ENCODE data around the gene ZNHIT1. TPM values are rescaled to one million over a fixed set of nuclear protein-coding genes. Genes with fewer than 3 reads are reported as not detected.

ZNHIT1 gene
- polyA plus RNA-seq, 1 of the 3 experiments (the other 2 are of a cell fraction) = 101 TPM

GRCh38 chr7:101200504-101200861 lies 17.5 kb upstream of the ZNHIT1 start:
- DNase-seq = peak; percentile 46
- Histone ChIP-seq H3K9ac (no peak overlapping the region), H3K79me2 (ENCODE audit: insufficient read depth) (no peaks in the 10 kb centered on the region), H3F3A (replicated peaks; ENCODE audit: insufficient read depth) (no peaks in the 10 kb centered on the region), H3K36me3 (replicated peaks in 1 of 2; ENCODE audit: control insufficient read depth in 1 of 2, insufficient read depth in 2 of 2, low read length in 1 of 2) (no peaks in the 10 kb centered on the region), H3K9me2 (no peaks in the 10 kb centered on the region), H3K27ac (ENCODE audit: low read depth in 2 of 2, low read length in 1 of 2) (no peak overlapping the region), H3K9me3 (no peaks in the 10 kb centered on the region), H3K27me3 (ENCODE audit: insufficient read depth) (no peaks in the 10 kb centered on the region; the same call in 1 of the 2 replicates), H3K4me1 (ENCODE audit: control insufficient read depth in 1 of 2, insufficient read depth in 2 of 2, low read depth in 1 of 2, low read length in 1 of 2) (no peaks in the 10 kb centered on the region), H3K4me2 (no peak overlapping the region), H4K20me1 (ENCODE audit: insufficient read depth) (no peaks in the 10 kb centered on the region), H2AFZ (ENCODE audit: low read depth) (no peak overlapping the region), H3K4me3 (ENCODE audit: low read depth in 2 of 2, low read length in 1 of 2) (no peak overlapping the region)
- TF ChIP-seq, protein P1, sequence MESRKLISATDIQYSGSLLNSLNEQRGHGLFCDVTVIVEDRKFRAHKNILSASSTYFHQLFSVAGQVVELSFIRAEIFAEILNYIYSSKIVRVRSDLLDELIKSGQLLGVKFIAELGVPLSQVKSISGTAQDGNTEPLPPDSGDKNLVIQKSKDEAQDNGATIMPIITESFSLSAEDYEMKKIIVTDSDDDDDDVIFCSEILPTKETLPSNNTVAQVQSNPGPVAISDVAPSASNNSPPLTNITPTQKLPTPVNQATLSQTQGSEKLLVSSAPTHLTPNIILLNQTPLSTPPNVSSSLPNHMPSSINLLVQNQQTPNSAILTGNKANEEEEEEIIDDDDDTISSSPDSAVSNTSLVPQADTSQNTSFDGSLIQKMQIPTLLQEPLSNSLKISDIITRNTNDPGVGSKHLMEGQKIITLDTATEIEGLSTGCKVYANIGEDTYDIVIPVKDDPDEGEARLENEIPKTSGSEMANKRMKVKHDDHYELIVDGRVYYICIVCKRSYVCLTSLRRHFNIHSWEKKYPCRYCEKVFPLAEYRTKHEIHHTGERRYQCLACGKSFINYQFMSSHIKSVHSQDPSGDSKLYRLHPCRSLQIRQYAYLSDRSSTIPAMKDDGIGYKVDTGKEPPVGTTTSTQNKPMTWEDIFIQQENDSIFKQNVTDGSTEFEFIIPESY (IDR thresholded peaks at IDR 0.05; ENCODE audit: borderline replicate concordance, low read depth) = no peak
- TF ChIP-seq TCF12 (IDR thresholded peaks at IDR 0.05) (no peak), REST (IDR thresholded peaks at IDR 0.05; ENCODE audit: low read depth, low read length) (no peak), TAF1 (IDR thresholded peaks at IDR 0.05; ENCODE audit: borderline replicate concordance, low read depth, low read length) (no peak), CHD2 (IDR thresholded peaks at IDR 0.05; ENCODE audit: low read length, partially characterized antibody) (no peak), GATA2 (CRISPR knock-in tag; IDR thresholded peaks at IDR 0.05) (no peak), EZH2phosphoT487 (IDR thresholded peaks at IDR 0.05; ENCODE audit: borderline replicate concordance, low read depth) (no peak), EP300 (IDR thresholded peaks at IDR 0.05; ENCODE audit: borderline replicate concordance in 1 of 2, low read depth in 1 of 2, low read length in 1 of 2) (no peak), RFX5 (IDR thresholded peaks at IDR 0.05; ENCODE audit: low read length) (no peak), RCOR1 (IDR thresholded peaks at IDR 0.05; ENCODE audit: low read length) (no peak), JUND (IDR thresholded peaks at IDR 0.05) (no peak), POLR2AphosphoS5 (IDR thresholded peaks at IDR 0.05; ENCODE audit: low read depth, low read length) (no peak), RXRA (IDR thresholded peaks at IDR 0.05; ENCODE audit: borderline replicate concordance, low read depth) (no peak), SMC3 (IDR thresholded peaks at IDR 0.05; ENCODE audit: low read depth, low read length) (no peak), NFIC (IDR thresholded peaks at IDR 0.05; ENCODE audit: borderline replicate concordance) (no peak)
- TF ChIP-seq, protein P2, sequence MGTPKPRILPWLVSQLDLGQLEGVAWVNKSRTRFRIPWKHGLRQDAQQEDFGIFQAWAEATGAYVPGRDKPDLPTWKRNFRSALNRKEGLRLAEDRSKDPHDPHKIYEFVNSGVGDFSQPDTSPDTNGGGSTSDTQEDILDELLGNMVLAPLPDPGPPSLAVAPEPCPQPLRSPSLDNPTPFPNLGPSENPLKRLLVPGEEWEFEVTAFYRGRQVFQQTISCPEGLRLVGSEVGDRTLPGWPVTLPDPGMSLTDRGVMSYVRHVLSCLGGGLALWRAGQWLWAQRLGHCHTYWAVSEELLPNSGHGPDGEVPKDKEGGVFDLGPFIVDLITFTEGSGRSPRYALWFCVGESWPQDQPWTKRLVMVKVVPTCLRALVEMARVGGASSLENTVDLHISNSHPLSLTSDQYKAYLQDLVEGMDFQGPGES (IDR thresholded peaks at IDR 0.05; ENCODE audit: low read depth, low read length) = no peak
- 66% methylated on average over 2 of the region's 2 CpGs for WGBS (ENCODE audit: low lambda C conversion rate)
- CTCF ChIA-PET = interaction anchor here (0.8 to 1.8 kb wide), 7 partner anchors 8 to 123 kb away, joined by 3 to 12 read pairs (median 5); partner anchors contain the start of genes PLOD3 and ZNHIT1
- POLR2A ChIA-PET = no interaction called here
